MV-4-11 (cell line): ENCODE results near the gene SESN1.

Source experiments
- DNase-seq: peaks from one replicate; lab custom pipeline; 2025; lab: John Stamatoyannopoulos, UW

Gene SESN1

GRCh38 chr6:108937170-108937569 is 157.5 kb downstream of the SESN1 start:
- DNase-seq = no peak
